GM21619 (cell line): Measurements from ENCODE around the gene MPND.
A peak's percentile ranks its signal among the peaks of the same experiment; 100 is the strongest.
"Not testable (repeated sequence)": the region's sequence is repeated elsewhere in the genome, so short reads cannot be mapped to it uniquely, and the experiment has no call there.

Source experiments
- ATAC-seq: cut with Tn5 transposase; IDR thresholded peaks from one replicate; pipeline ENCODE4 v1.9.1; 2021; ENCODE audit not compliant: unreplicated experiment

Gene MPND

DNA sequence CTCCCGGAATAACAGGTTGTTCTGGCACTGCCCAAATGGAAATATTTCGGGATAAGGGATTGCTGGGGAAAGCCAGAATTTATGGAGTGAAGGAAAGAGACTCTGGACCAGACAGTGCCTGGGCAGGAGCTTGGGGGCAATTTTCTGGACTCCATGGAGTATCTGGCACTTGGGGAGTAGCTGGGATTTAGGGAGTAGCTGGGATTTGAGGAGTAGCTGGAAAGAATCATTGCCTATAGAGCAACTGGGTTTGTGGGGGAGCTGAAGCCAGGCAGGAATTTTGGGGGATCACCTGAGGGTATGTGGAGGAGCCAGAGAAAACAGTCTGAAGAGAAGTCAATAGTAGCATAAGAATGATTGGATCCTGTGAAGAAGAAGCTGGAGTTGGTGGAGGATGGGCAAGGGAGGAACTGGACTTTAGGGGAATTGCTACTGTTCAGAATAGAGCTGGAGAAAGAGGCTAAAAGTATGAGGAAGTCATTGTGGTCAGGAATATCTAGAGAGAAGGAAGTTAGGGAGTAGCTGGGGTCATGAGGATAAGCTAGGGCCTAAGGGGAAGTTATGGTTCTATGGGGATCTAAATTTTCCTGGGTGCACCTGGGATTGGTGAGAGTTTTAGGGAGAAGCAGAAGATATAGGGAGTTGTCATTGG lies 24.2 kb upstream of the MPND start:
- ATAC-seq: no peak

DNA sequence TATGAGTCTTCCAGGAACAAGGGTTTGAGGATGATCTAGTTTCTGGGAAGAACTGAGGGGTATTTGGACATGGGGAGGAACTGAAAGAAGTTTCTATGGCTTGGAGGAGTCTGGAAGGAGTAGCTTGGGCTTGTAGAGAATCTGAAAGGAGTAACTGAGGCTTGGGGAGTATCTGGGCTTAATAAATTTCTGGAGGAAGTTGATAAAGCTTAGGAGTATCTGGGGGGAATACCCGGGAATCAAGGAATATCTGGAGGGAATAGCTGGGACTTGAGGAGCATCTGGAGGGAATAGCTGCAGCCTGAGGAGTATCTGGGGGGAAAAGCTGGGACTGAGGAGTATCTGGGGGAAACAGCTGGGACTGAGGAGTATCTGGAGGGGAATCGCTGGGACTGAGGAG lies 22.9 kb upstream of the MPND start:
- ATAC-seq: no peak

DNA sequence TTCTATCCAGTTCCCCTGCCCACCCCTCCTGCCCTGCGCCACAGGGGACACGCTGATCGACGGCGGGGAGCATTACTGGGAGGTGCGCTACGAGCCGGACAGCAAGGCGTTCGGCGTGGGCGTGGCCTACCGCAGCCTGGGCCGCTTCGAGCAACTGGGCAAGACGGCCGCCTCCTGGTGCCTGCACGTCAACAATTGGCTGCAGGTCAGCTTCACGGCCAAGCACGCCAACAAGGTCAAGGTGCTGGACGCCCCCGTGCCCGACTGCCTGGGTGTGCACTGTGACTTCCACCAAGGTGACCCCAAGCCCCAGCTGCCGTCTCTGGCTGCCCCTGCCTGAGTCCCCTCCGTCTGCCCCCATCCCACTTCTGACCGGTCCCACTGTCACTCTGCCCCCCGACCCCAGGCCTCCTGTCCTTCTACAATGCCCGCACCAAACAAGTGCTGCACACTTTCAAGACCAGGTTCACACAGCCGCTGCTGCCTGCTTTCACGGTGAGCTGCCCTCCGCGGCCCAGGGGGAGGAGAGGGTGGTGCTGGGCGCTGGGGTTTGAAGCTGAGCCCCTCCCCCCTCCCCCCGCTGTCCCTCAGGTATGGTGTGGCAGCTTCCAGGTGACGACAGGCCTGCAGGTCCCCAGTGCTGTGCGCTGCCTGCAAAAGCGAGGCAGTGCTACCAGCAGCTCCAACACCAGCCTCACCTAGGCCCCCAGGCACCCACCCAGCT lies 20.3 kb upstream of the MPND start:
- ATAC-seq: no peak

GRCh38 chr19:4323692-4324091 lies 19.7 kb upstream of the MPND start:
- ATAC-seq: no peak

DNA sequence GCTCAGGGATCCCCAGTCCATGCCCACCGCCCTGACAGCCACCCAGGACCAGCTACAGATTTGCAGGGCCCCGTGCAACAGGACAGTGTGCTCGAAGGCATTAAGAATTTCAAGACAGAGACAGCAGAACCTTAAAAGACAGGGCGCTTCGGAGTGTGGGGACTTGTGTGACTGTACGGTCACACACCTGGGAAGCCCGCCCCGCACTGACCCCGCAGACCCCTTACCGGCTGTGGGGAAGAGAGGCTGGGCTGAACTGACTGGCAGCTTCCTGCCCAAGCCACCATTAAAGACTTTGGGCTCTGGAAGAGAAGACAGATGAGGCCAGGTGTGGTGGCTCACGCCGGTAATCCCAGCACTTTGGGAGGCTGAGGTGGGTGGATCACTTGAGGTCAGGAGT lies 19.1 kb upstream of the MPND start:
- no peak for ATAC-seq

DNA sequence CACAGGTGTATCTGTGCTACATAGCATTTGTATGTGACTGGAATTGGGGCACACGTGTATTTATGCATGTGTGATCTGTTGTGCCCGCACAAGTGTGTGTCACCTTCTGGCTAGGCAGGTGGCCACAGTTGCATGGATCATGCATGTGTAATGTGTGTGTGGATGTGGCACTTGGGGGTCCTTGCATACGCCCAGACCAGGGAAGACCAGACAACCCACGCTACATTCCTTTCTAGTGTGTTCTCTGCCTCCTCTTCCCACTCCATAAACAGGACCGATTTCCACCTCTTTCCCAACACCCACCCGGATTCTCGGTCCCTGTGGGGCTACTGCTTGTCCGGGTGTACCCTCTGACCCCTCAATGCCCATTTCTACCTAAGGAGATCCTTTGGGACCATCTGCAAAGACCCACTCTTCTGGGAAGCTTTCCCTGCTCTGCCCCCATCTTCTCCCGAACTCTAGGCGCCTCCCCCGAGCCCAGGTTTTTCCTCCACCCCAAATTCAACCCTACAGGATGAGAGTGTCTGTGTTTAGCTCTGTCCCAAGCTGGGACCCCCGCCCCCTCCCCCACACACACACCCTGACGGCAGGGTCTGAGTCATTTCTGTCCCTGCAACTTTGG lies 17.0 kb upstream of the MPND start:
- ATAC-seq: no peak

GRCh38 chr19:4326837-4327251 lies 16.5 kb upstream of the MPND start:
- ATAC-seq: no peak

- ATAC-seq: peak; percentile 22
Observed at GRCh38 chr19:4327252-4327876, 16.0 kb upstream of the MPND start.

- peak; percentile 16 for ATAC-seq
Observed at GRCh38 chr19:4327877-4328242, 15.5 kb upstream of the MPND start.

- peak; percentile 76 for ATAC-seq
Observed at GRCh38 chr19:4328243-4328990, 14.9 kb upstream of the MPND start.

GRCh38 chr19:4328991-4329681 lies 14.2 kb upstream of the MPND start:
- not testable (repeated sequence) for ATAC-seq

DNA sequence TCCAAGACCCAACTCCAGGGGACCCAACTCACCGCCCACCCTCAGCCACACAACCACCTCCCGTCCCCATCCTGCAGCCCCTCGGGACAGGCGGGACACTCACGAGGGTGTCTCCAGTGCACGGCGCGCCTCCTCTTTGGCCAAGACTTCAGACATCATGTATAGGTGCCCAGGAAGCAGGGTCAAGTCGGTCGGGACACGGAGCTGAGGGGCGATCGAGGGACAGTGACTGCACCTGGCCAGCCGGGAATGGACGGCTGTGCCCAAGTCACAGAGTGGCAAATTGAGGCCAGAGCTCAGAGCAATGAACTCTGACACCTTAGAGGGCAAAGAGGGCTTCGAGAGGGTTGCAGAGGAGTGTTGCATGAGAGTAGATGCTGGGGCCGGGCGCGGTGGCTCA lies 13.5 kb upstream of the MPND start:
- no peak for ATAC-seq

- ATAC-seq: no peak
Observed at GRCh38 chr19:4334929-4335570, 8.3 kb upstream of the MPND start.

GRCh38 chr19:4337906-4338440 lies 5.4 kb upstream of the MPND start:
- ATAC-seq: no peak

- no peak for ATAC-seq
Observed at GRCh38 chr19:4338441-4339355, 4.7 kb upstream of the MPND start, which contains the start of gene STAP2. Gene STAP2 (minus strand): TSS chr19:4338827. CDS start chr19:4338753, 74 bp downstream.

DNA sequence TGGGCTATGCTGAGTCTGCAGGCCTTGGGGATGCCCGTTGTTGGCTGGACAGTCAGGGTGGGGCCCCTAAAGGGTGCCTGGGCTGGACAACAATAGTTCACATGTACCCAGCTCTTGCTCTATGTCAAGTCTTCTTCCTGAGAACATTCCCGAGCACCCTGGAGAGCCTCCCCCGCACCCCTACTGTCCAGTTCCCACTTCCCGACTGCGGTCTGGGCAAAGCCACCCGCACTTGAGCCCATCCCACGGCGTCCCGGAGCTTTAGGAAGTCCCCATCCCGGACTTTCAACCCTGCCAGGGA lies 1.1 kb upstream of the MPND start:
- ATAC-seq: no peak

DNA sequence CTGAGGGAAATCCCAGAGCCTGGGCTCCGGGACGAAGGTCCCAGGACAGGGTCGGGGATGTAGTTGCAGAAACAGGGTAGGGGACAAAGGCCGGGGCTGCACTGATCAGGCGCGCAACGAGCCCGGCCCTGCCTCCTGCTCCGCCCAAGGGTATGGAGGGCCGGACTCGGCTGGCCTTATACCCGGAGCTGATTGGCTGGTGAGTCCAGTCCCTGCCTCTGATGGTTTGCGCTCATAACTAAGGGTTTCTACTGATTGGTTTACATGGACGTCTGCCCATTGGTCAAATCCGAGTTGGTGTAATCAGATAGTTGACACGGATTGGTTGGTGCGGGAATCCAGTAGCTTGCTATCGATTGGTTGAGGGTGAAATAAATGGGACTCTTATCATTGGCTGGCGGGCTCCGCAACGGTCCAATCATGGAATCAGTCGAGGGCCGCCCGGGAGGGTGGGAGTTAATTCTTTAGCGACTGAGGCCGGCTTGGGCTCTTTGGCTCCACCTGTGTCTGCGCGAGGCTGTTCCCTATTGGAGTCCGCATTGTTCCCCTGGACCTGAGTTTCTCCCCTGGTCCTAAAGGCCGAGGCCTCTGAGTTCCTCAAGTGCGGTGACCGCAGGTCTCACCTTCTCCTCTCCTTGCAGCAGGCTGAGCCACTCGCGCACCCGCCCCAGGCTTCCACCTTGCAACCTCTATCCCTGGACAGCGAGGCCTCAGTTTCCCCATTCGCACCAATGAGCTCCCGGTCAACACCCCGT lies 570 bp upstream of the MPND start:
- ATAC-seq: peak; percentile 81

GRCh38 chr19:4345342-4346019 lies 2.1 kb downstream of the MPND start:
- no peak for ATAC-seq
